ENCODE data around the gene MST1.

MST1 gene

GRCh38 chr3:49655731-49656285 is 33.5 kb downstream of the MST1 start:
- no peak for DNase-seq (ENCODE audit: insufficient read length, low spot score)
- no peak for FAIRE-seq
- no peak for TF ChIP-seq CTCF (IDR thresholded peaks at IDR 0.05; ENCODE audit: insufficient read depth, missing control alignments)

GRCh38 chr3:49654955-49655556 is 34.2 kb downstream of the MST1 start:
- DNase-seq (ENCODE audit: insufficient read length, low spot score) (no peak), FAIRE-seq (no peak)
- TF ChIP-seq CTCF (IDR thresholded peaks at IDR 0.05; ENCODE audit: insufficient read depth, missing control alignments), result no peak

GRCh38 chr3:49654176-49654825 is 35.0 kb downstream of the MST1 start:
- TF ChIP-seq CTCF (IDR thresholded peaks at IDR 0.05; ENCODE audit: insufficient read depth, missing control alignments), result no peak
- FAIRE-seq (no peak), DNase-seq (ENCODE audit: insufficient read length, low spot score) (no peak)

GRCh38 chr3:49653621-49654020 is 35.7 kb downstream of the MST1 start:
- no peak for TF ChIP-seq CTCF (IDR thresholded peaks at IDR 0.05; ENCODE audit: insufficient read depth, missing control alignments)
- FAIRE-seq (no peak), DNase-seq (ENCODE audit: insufficient read length, low spot score) (no peak)

GRCh38 chr3:49652903-49653415 is 36.3 kb downstream of the MST1 start:
- TF ChIP-seq CTCF (IDR thresholded peaks at IDR 0.05; ENCODE audit: insufficient read depth, missing control alignments), result no peak
- no peak for DNase-seq (ENCODE audit: insufficient read length, low spot score)
- no peak for FAIRE-seq

- no peak for TF ChIP-seq CTCF (IDR thresholded peaks at IDR 0.05; ENCODE audit: insufficient read depth, missing control alignments)
- DNase-seq (ENCODE audit: insufficient read length, low spot score), result no peak
These were observed 36.9 kb downstream of the MST1 start for GRCh38 chr3:49652218-49652902.

More at GRCh38 chr3:49652218-49652902, 36.9 kb downstream of the MST1 start:
- FAIRE-seq, result no peak
